HT1080 (cell line): ENCODE measurements around the gene WBP11. TPM values are rescaled to one million over a fixed set of nuclear protein-coding genes. Genes with fewer than 3 reads are reported as not detected.

Experiments
- total RNA-seq: library from RNA; depleted of rRNA; stranded (reverse); fragments of >200 nt; shearing (Covaris generic); gene quantifications from 2 replicates; pipeline ENCODE4 v1.2.3, GENCODE V29; 2014; rRNA removed

WBP11 gene
- total RNA-seq, 1 experiment from 2014 or later: 32.1 TPM

Other genes starting within 250 kb of the WBP11 start
- not detected in 2 replicates for gene PLBD1, start 235.6 kb downstream of the WBP11 start, total RNA-seq
- gene GUCY2C, start 106.9 kb downstream of the WBP11 start, total RNA-seq: 0.17 TPM in 1 of 2 replicates, not detected in the other
- gene C12orf60, start 192 bp upstream of the WBP11 start, total RNA-seq: 1.7 and 3.8 TPM in 2 replicates
- gene SMCO3, start 10.7 kb upstream of the WBP11 start, total RNA-seq: not detected in 2 replicates
- not detected in 2 replicates for gene ART4, start 40.0 kb upstream of the WBP11 start, total RNA-seq
- gene MGP, start 82.4 kb upstream of the WBP11 start, total RNA-seq: 0.23 and 0.90 TPM in 2 replicates
- gene ERP27, start 135.1 kb upstream of the WBP11 start, total RNA-seq: 0.03 TPM in 1 of 2 replicates, not detected in the other
- gene ARHGDIB, start 158.1 kb upstream of the WBP11 start, total RNA-seq: 140 and 167 TPM in 2 replicates
- gene PDE6H, start 169.6 kb upstream of the WBP11 start, total RNA-seq: not detected in 2 replicates